Activated CD4-positive, alpha-beta T cell treated with anti-CD3 and anti-CD28 coated beads, Interleukin-10, Interleukin-2, amounts not matched to agents 100 ng/mL and 50 ng/mL, durations not matched to agents 16 hours and 8 hours (primary cell): ENCODE measurements around the gene LSS.
"Not testable (repeated sequence)": the region's sequence is repeated elsewhere in the genome, so short reads cannot be mapped to it uniquely, and the experiment has no call there.

Experiments used
- DNase-seq: peaks from one replicate; pipeline ENCODE4 v3.0.0-alpha.2; 2020

LSS gene

GRCh38 chr21:46184625-46185555 is 43.7 kb downstream of the LSS start:
- peak; percentile 76 for DNase-seq

- DNase-seq, result peak; percentile 57
Observed at GRCh38 chr21:46183910-46184624, 44.5 kb downstream of the LSS start, which contains the start of gene SPATC1L. Gene SPATC1L (minus strand): TSS chr21:46184459. CDS start chr21:46182816, 1,643 bp downstream.

- DNase-seq, result not testable (repeated sequence)
Observed at GRCh38 chr21:46183337-46183909, 45.2 kb downstream of the LSS start.

GRCh38 chr21:46182548-46183336 is 45.8 kb downstream of the LSS start:
- DNase-seq, result no peak

- no peak for DNase-seq
Observed at GRCh38 chr21:46181953-46182547, 46.5 kb downstream of the LSS start.

GRCh38 chr21:46181436-46181835 is 47.1 kb downstream of the LSS start:
- no peak for DNase-seq

- DNase-seq, result no peak
Observed at GRCh38 chr21:46180778-46181391, 47.7 kb downstream of the LSS start.

GRCh38 chr21:46180079-46180722 is 48.4 kb downstream of the LSS start:
- DNase-seq, result no peak

- no peak for DNase-seq
Observed at GRCh38 chr21:46179708-46180078, 48.9 kb downstream of the LSS start.

GRCh38 chr21:46178961-46179360 is 49.6 kb downstream of the LSS start:
- DNase-seq, result no peak

- DNase-seq, result not testable (repeated sequence)
Observed at GRCh38 chr21:46176443-46177129, 52.0 kb downstream of the LSS start.

- DNase-seq, result no peak
Observed at GRCh38 chr21:46173573-46173972, 55.0 kb downstream of the LSS start.

GRCh38 chr21:46172863-46173528 is 55.6 kb downstream of the LSS start:
- no peak for DNase-seq

GRCh38 chr21:46171996-46172862 is 56.3 kb downstream of the LSS start:
- no peak for DNase-seq

GRCh38 chr21:46171585-46171984 is 57.0 kb downstream of the LSS start:
- no peak for DNase-seq

- not testable (repeated sequence) for DNase-seq
Observed at GRCh38 chr21:46170436-46171193, 58.0 kb downstream of the LSS start.

- DNase-seq, result no peak
Observed at GRCh38 chr21:46168659-46169386, 59.8 kb downstream of the LSS start.

GRCh38 chr21:46168238-46168637 is 60.3 kb downstream of the LSS start:
- no peak for DNase-seq
